Endometrium (tissue), 2 donors: ENCODE data around the gene KRTAP6-3.

Experiments
- FAIRE-seq: peaks from 2 replicates; lab custom pipeline; 2012; peaks lifted over from hg19 to GRCh38; lab: Jason Lieb, UNC
- donor health status: control.
- donor health status: control.

The KRTAP6-3 gene

GRCh38 chr21:30625449-30626165 is 33.4 kb downstream of the KRTAP6-3 start:
- FAIRE-seq: no peak

GRCh38 chr21:30628109-30628508 is 35.9 kb downstream of the KRTAP6-3 start:
- FAIRE-seq: no peak

- FAIRE-seq: no peak
These were observed 37.0 kb downstream of the KRTAP6-3 start for GRCh38 chr21:30629200-30629599.

- no peak for FAIRE-seq
These were observed 42.7 kb downstream of the KRTAP6-3 start, which contains the start of gene KRTAP20-2 for GRCh38 chr21:30634906-30635305. TSS of gene KRTAP20-2 (plus strand) at chr21:30635206. CDS start at chr21:30635264, 58 bp downstream.

GRCh38 chr21:30638686-30639085 is 46.4 kb downstream of the KRTAP6-3 start:
- FAIRE-seq: no peak

- FAIRE-seq: no peak
These were observed 50.3 kb downstream of the KRTAP6-3 start, which contains the start of gene KRTAP20-3 for GRCh38 chr21:30642564-30642963. TSS of gene KRTAP20-3 (plus strand) at chr21:30642864.
